ENCODE data around the gene FLVCR1.

The FLVCR1 gene

GRCh38 chr1:212915245-212916091, 57.4 kb downstream of the FLVCR1 start:
- DNase-seq (ENCODE audit: low read depth in 3 of 3) = no peak

GRCh38 chr1:212916481-212917133, 58.5 kb downstream of the FLVCR1 start:
- DNase-seq (ENCODE audit: low read depth in 3 of 3) = no peak

- DNase-seq (ENCODE audit: low read depth in 3 of 3) = no peak
These were observed 59.0 kb downstream of the FLVCR1 start for GRCh38 chr1:212917134-212917485.

- no peak for DNase-seq (ENCODE audit: low read depth in 3 of 3)
These were observed 59.8 kb downstream of the FLVCR1 start for GRCh38 chr1:212917858-212918257.

- no peak for DNase-seq (ENCODE audit: low read depth in 3 of 3)
These were observed 60.7 kb downstream of the FLVCR1 start for GRCh38 chr1:212918824-212919223.

GRCh38 chr1:212920246-212920645, 62.2 kb downstream of the FLVCR1 start:
- no peak for DNase-seq (ENCODE audit: low read depth in 3 of 3)

- no peak for DNase-seq (ENCODE audit: low read depth in 3 of 3)
These were observed 62.8 kb downstream of the FLVCR1 start for GRCh38 chr1:212920896-212921295.

- no peak for DNase-seq (ENCODE audit: low read depth in 3 of 3)
These were observed 63.9 kb downstream of the FLVCR1 start for GRCh38 chr1:212922016-212922415.

GRCh38 chr1:212926372-212926771, 68.3 kb downstream of the FLVCR1 start:
- no peak for DNase-seq (ENCODE audit: low read depth in 3 of 3)

GRCh38 chr1:212928323-212929291, 70.5 kb downstream of the FLVCR1 start:
- no peak for DNase-seq (ENCODE audit: low read depth in 3 of 3)

- no peak for DNase-seq (ENCODE audit: low read depth in 3 of 3)
These were observed 73.1 kb downstream of the FLVCR1 start for GRCh38 chr1:212930986-212931678.

- no peak for DNase-seq (ENCODE audit: low read depth in 3 of 3)
These were observed 75.9 kb downstream of the FLVCR1 start for GRCh38 chr1:212933815-212934471.

GRCh38 chr1:212935387-212935981, 77.4 kb downstream of the FLVCR1 start:
- no peak for DNase-seq (ENCODE audit: low read depth in 3 of 3)

GRCh38 chr1:212937034-212937433, 79.0 kb downstream of the FLVCR1 start:
- no peak for DNase-seq (ENCODE audit: low read depth in 3 of 3)

- no peak for DNase-seq (ENCODE audit: low read depth in 3 of 3)
These were observed 80.8 kb downstream of the FLVCR1 start for GRCh38 chr1:212938846-212939245.

- no peak for DNase-seq (ENCODE audit: low read depth in 3 of 3)
These were observed 83.4 kb downstream of the FLVCR1 start for GRCh38 chr1:212941452-212941851.

GRCh38 chr1:212942679-212943392, 84.8 kb downstream of the FLVCR1 start:
- no peak for DNase-seq (ENCODE audit: low read depth in 3 of 3)

GRCh38 chr1:212943393-212943710, 85.3 kb downstream of the FLVCR1 start:
- DNase-seq (ENCODE audit: low read depth in 3 of 3) = no peak

GRCh38 chr1:212944229-212944901, 86.3 kb downstream of the FLVCR1 start:
- DNase-seq (ENCODE audit: low read depth in 3 of 3) = no peak

GRCh38 chr1:212945056-212945455, 87.0 kb downstream of the FLVCR1 start:
- DNase-seq (ENCODE audit: low read depth in 3 of 3) = no peak

Data from stimulated activated CD4-positive, alpha-beta T cell treated with anti-CD3 and anti-CD28 coated beads, TNF-alpha, amount 100 ng/mL, for 24 hours (primary cell).